Fibroblast of gingiva (primary cell): ENCODE results near the gene ACADS.

Experiments
- DNase-seq: peaks from one replicate; pipeline ENCODE4 v3.0.0-alpha.2; 2011; ENCODE audit warnings: low read depth

Gene ACADS

GRCh38 chr12:120757949-120758348, 32.3 kb downstream of the ACADS start:
- no peak for DNase-seq

DNA sequence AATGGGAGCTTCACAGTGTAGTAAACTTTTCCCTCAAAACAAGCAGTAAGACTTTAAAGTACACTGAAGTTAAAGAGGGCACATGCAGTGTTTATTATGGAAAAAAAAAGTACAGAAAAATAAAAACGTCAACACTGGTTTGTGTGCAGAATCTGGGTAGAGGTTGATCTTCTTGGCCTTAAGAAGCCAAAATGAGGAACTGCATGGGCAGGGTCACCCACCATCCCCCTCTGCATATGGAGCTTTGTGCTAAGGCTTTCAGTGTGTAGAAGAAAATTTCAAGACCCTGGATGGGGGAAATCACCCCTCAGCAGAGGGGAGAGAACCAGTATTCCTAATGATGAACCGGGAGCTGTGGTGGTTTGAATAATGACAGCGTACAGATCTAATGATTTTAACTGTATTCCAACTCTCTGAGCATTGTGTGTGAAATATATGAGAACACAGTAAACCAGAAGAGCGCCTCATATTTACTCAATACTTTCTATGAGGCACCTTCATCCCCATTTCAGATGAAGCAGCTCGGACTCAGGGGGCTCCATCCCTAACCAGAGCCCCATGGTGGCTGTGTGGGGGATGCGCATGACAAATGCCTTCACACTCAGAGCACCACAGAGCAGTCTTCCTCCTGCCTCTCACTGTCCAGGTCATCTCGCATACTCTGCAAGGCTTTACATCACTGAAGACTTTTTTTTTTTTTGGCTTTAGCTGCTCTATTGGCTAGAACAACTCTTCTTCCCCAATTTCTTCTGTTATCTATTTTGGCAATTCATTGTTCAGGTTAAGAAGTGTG, 33.4 kb downstream of the ACADS start:
- DNase-seq = no peak

DNA sequence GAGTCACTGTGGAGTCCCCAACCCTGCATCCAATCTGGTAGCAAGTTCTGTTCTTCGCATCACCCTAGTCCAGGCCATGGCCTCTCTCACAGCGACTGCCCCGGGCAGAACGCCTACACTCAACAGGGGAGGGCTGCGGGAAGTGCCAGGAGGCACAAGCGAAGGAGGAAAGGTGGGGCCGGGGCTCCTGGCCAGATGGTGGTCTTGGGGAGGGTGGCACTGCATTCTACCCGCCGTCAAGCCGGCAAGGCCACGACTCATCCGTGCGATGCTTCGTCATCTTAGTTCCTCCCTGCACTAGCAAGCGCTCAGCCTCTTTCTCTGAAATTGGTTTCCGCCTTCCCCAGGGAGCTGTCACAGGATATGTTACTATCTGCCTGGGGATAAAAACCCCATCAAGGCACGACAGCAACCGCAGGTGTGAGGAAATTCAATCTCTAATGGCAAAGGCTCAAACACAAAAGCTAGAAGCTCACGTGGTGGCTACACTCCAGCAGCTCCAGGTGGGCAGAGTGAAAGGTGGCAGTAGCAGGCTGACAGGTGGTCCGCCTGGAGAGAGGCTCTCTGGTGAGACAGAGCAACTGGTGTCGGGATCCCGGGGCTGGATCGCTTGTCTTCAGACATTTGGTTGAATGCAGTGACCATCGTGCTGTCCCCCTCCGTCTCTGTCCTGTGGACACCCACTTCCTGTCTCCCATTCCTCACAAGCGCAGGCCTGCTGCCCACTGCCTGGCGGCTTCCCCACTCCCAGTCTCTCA, 34.1 kb downstream of the ACADS start:
- no peak for DNase-seq

DNA sequence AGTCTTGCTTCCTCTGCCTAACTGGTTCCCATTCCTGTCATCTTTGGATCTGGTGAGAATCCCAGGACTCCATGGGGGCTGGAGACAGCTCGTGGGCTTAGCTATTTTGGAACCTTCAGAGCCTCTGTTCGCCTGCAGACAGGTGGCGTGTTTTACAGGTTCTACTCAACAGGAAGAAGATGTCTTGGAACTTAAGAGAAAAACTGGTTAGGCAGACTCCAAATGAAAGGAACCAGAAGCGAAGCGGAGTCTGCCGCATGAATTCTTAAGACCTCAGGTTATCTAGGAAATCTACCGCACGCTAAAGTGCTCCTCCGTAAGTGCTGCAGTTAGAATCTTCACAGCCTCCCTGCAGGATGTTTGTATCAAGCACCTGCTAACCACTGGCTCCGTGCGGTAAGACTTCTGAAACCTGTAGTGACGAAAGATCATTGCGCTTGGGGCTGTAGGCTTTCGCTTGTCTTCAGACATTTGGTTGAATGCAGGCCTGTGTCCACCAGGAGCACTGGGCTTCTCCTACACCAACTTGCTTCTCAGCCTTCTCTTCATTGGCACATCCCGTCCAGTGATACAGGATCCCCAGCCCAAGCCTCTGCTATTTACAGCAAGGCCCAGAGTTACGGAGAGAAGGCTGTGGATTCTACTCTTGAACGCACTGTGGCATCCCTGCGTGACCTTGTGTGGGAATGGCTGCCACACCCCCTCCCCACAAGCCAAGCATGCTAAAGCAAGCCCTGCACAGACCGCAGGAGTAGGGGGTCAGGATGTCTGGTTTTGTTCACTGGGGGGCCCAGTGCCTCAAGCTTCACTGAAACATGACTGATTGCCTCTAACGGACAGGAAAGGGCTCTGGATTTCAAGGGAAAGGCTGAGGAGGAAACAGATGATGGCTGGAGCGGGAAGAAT, 35.0 kb downstream of the ACADS start:
- no peak for DNase-seq

DNA sequence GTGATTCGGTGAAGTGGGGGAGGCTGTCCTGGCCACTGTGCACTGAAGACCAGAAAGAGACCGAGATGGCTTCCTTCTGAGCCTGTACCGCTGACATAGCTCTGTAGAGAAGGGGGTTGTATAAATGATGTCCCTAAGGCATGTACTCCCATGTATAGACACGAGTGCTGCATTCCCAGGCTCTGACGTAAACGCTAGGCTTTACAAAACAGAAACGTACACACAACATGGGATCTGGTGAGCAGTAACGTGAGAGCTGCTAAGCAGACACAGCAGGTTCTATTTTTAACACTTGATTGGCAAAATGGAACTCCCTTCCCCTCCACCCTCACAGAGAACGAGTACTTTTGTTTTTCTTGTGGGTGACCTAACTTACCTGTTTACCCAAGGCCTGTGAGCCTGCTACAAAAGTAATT, 35.9 kb downstream of the ACADS start:
- peak; percentile 72 for DNase-seq

GRCh38 chr12:120762086-120762485, 36.5 kb downstream of the ACADS start:
- no peak for DNase-seq

GRCh38 chr12:120763250-120763649, 37.6 kb downstream of the ACADS start:
- DNase-seq = no peak

GRCh38 chr12:120764816-120765215, 39.2 kb downstream of the ACADS start:
- DNase-seq = no peak

- DNase-seq = no peak
These were observed 40.9 kb downstream of the ACADS start for GRCh38 chr12:120766566-120766965.

- DNase-seq = no peak
These were observed 41.7 kb downstream of the ACADS start for GRCh38 chr12:120767071-120768024.

GRCh38 chr12:120771097-120771496, 45.5 kb downstream of the ACADS start:
- no peak for DNase-seq

GRCh38 chr12:120774169-120774916, 48.7 kb downstream of the ACADS start:
- DNase-seq = no peak

DNA sequence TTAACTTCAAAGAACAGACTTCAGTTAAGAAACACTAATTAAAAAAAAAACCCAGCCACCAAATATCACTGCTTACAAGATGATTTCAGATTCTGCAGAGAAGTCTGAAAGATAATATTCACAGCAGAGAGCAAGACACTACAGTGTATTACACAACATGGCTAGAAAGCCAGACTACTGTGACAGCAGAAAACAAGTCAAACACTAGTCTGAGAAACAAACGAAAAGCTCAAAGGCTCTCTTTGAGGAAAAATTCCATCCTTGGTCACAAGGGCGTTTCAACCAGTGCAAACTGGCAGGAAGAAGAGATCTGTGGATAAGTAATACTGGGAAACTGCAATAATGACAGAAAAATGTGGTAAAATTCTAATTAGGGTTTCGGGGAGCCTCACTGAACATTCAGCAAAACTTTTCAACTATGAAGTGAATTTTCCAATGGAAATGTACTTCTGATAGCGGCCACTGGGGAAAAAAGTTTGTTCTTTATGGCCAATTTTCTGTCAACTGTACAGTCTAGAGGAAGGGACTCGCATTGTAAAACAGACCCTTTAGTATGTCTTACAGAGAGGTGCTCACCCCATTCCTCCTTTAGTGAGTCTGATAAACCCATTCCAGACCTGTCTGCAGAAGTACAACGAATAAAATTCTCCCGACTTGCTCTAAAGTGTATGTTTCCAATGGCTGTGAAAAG, 50.4 kb downstream of the ACADS start:
- DNase-seq = no peak

- peak; percentile 47 for DNase-seq
These were observed 57.6 kb downstream of the ACADS start for GRCh38 chr12:120783197-120783596.

DNA sequence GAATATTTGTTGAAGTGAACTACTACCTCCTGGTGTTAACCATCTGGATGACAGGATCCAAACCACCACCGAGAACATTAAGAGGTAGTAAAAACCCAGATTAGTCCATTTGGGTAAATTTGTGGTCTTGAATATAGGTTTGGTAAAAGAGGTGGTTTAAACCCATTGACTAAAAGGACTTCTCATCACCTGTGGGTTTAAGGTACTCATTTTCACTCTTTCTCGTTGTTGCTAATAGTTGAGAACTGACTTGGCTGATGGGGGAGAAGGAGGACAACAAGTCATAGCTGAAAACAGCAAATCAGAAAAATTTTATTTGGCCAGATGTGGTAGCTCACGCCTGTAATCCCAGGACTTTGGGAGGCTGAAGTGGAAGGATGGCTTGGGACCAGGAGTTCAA, 59.2 kb downstream of the ACADS start:
- DNase-seq = no peak

GRCh38 chr12:120787889-120788288, 62.3 kb downstream of the ACADS start:
- DNase-seq = no peak
